Liver (tissue), 9 donors: ENCODE results near the gene EXOC8. TPM values are rescaled to one million over a fixed set of nuclear protein-coding genes. Genes with fewer than 3 reads are reported as not detected.
A peak's percentile ranks its signal among the peaks of the same experiment; 100 is the strongest.

Source experiments
- DNase-seq: peaks from one replicate; pipeline ENCODE4 v3.0.0-alpha.2; 2017; ENCODE audit warnings: low spot score
- H3K27ac ChIP-seq, 2 donors: one replicate each; pipeline ENCODE4 v1.7.0; 2013; ENCODE audit warnings: inconsistent platforms in 2 of 2, low read length in 2 of 2, control low read depth in 1 of 2, low read depth in 1 of 2, mild to moderate bottlenecking in 1 of 2
- H3K27me3 ChIP-seq, 4 donors: one replicate each; pipeline versions ENCODE4 v1.6.1 to v1.7.0; 2013; ENCODE audit warnings: low read length in 3 of 4, inconsistent platforms in 1 of 4, mild to moderate bottlenecking in 1 of 4, moderate library complexity in 1 of 4; ENCODE audit not compliant: control insufficient read depth in 4 of 4, insufficient read depth in 4 of 4
- H3K36me3 ChIP-seq, 4 donors: one replicate each; pipeline versions ENCODE4 v1.6.1 to v1.7.0; 2013; ENCODE audit warnings: low read length in 3 of 4, mild to moderate bottlenecking in 3 of 4, low read depth in 1 of 4, moderate library complexity in 1 of 4; ENCODE audit not compliant: control insufficient read depth in 4 of 4, insufficient read depth in 3 of 4
- H3K4me1 ChIP-seq, 4 donors: one replicate each; pipeline versions ENCODE4 v1.6.1 to v1.7.0; 2013; ENCODE audit warnings: low read length in 3 of 4, mild to moderate bottlenecking in 3 of 4, moderate library complexity in 1 of 4; ENCODE audit not compliant: control insufficient read depth in 4 of 4, insufficient read depth in 4 of 4
- H3K4me3 ChIP-seq, 3 donors: one replicate each; pipeline versions ENCODE4 v1.6.1 to v1.7.0; 2013; ENCODE audit warnings: low read length in 3 of 3, control low read depth in 1 of 3, low read depth in 1 of 3, mild to moderate bottlenecking in 1 of 3
- H3K9ac ChIP-seq, 2 donors: one replicate each; pipeline ENCODE4 v1.7.0; 2013; ENCODE audit warnings: low read length in 2 of 2, mild to moderate bottlenecking in 2 of 2, moderate library complexity in 2 of 2, control low read depth in 1 of 2, low read depth in 1 of 2
- H3K9me3 ChIP-seq, 4 donors: one replicate each; pipeline versions ENCODE4 v1.6.1 to v1.7.0; 2013; ENCODE audit warnings: low read length in 3 of 4; ENCODE audit not compliant: control insufficient read depth in 4 of 4
- FOXA1 ChIP-seq: IDR thresholded peaks from 2 replicates; pipeline ENCODE4 v1.6.1; 2016; ENCODE audit warnings: antibody characterized with exemption
- FOXA2 ChIP-seq: IDR thresholded peaks from 2 replicates; pipeline ENCODE4 v1.6.1; 2016; ENCODE audit warnings: antibody characterized with exemption
- GABPA ChIP-seq, 2 donors: IDR thresholded peaks in 1 of 2; conservative IDR thresholded peaks in 1 of 2; 2 replicates each; pipeline ENCODE4 v1.6.1; 2016; ENCODE audit warnings: antibody characterized with exemption in 2 of 2, mild to moderate bottlenecking in 1 of 2, moderate library complexity in 1 of 2
- HNF4A ChIP-seq, 2 donors: conservative IDR thresholded peaks; 2 replicates each; pipeline ENCODE4 v1.6.1; 2016; ENCODE audit warnings: antibody characterized with exemption in 2 of 2, mild to moderate bottlenecking in 2 of 2
- NR2F2 ChIP-seq: IDR thresholded peaks from 2 replicates; pipeline ENCODE4 v1.6.1; 2016; ENCODE audit warnings: antibody characterized with exemption
- RAD21 ChIP-seq, 2 donors: IDR thresholded peaks; 2 replicates each; pipeline ENCODE4 v1.6.1; 2016; ENCODE audit warnings: antibody characterized with exemption in 2 of 2, mild to moderate bottlenecking in 2 of 2
- RXRA ChIP-seq, 2 donors: IDR thresholded peaks; 2 replicates each; pipeline ENCODE4 v1.6.1; 2017 to 2018; ENCODE audit warnings: antibody characterized with exemption in 2 of 2, mild to moderate bottlenecking in 1 of 2
- SP1 ChIP-seq: IDR thresholded peaks from 2 replicates; pipeline ENCODE4 v1.6.1; 2018; ENCODE audit warnings: antibody characterized with exemption, mild to moderate bottlenecking
- TAF1 ChIP-seq: conservative IDR thresholded peaks from 2 replicates; pipeline ENCODE4 v1.6.1; 2016; ENCODE audit warnings: antibody characterized with exemption, mild to moderate bottlenecking
- YY1 ChIP-seq: IDR thresholded peaks from 2 replicates; pipeline ENCODE4 v1.6.1; 2016; ENCODE audit warnings: antibody characterized with exemption, mild to moderate bottlenecking
- WGBS: extraction: QIAGEN DNeasy Blood & Tissue Kit; methylation state at CpG from one replicate; pipeline ENCODE4 v1.1.7; 2013; 5-methylcytosine and 5-hydroxymethylcytosine counted together
- polyA plus RNA-seq, 2 donors: library from polyadenylated mRNA; stranded (reverse) in 1 of 2; unstranded in 1 of 2; fragments of 200-250 nt in 1 of 2; fragments of >200 nt in 1 of 2; fragmentation: Nextera tagmentation in 1 of 2; extraction: Ambion mirVana in 1 of 2; gene quantifications; one replicate each; pipeline versions ENCODE4 v1.2.1 to v1.2.3, GENCODE V29; 2013 to 2015
- total RNA-seq, 2 donors: library from RNA; depleted of rRNA; stranded (reverse); fragments of >200 nt; gene quantifications; one replicate each; pipeline ENCODE4 v1.2.3, GENCODE V29; 2014
- TF ChIP-seq, protein P1 (sequence below): IDR thresholded peaks from 2 replicates; pipeline ENCODE4 v1.6.1; 2016; ENCODE audit warnings: antibody characterized with exemption
- TF ChIP-seq, protein P2 (sequence below): fragments of 150-350 bp; IDR thresholded peaks from 2 replicates; pipeline ENCODE4 v1.5.1; 2017; ENCODE audit warnings: improper control_type of control experiment, low read depth, low read length; ENCODE audit not compliant: missing input control
- TF ChIP-seq, protein P3 (sequence below): IDR thresholded peaks from 2 replicates; pipeline ENCODE4 v1.6.1; 2016; ENCODE audit warnings: antibody characterized with exemption
- donor health status: healthy.
- donor health status: healthy.
- donor health status: healthy.
- donor health status: healthy.
- donor health status: healthy.

EXOC8 gene
- total and polyA plus RNA-seq, 4 donors, result 1.6 to 13.4 (median 7.5) TPM

DNA sequence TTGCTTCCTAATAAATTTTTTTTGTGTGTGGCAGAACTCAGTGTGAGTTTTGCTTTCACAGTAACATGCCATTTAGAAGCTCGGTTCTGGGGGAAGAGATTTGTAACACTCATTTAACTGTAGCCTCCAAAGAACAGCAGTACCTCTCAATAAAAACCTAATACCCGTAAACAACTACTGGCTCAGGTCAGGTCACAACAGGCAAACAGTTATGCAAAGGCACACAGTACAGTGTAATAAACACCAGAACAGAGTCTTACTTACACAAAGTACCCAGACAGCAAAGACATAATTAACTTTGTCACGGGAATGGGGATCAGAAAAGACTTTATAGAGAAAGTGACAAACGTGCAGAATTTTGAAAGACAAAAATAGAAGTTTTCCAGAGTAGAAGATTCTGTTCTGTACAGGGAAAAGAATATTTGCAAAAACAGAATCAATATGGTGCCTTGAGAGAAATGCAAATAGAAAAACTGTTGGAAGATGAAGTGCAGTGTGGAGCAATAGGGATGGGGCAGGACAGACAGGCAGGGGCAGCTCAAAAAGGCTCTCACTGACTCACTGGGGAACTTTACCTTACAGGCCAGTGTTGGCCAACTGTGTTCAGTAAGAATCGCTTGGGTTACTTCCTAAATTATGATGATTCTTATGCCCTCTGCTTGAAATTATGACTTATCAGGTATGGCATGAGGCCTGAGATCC is 45.7 kb upstream of the EXOC8 start (continued):
- TF ChIP-seq, protein P1, sequence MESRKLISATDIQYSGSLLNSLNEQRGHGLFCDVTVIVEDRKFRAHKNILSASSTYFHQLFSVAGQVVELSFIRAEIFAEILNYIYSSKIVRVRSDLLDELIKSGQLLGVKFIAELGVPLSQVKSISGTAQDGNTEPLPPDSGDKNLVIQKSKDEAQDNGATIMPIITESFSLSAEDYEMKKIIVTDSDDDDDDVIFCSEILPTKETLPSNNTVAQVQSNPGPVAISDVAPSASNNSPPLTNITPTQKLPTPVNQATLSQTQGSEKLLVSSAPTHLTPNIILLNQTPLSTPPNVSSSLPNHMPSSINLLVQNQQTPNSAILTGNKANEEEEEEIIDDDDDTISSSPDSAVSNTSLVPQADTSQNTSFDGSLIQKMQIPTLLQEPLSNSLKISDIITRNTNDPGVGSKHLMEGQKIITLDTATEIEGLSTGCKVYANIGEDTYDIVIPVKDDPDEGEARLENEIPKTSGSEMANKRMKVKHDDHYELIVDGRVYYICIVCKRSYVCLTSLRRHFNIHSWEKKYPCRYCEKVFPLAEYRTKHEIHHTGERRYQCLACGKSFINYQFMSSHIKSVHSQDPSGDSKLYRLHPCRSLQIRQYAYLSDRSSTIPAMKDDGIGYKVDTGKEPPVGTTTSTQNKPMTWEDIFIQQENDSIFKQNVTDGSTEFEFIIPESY, result no peak
- peak; percentile 91 for TF ChIP-seq YY1
- TF ChIP-seq, protein P2, sequence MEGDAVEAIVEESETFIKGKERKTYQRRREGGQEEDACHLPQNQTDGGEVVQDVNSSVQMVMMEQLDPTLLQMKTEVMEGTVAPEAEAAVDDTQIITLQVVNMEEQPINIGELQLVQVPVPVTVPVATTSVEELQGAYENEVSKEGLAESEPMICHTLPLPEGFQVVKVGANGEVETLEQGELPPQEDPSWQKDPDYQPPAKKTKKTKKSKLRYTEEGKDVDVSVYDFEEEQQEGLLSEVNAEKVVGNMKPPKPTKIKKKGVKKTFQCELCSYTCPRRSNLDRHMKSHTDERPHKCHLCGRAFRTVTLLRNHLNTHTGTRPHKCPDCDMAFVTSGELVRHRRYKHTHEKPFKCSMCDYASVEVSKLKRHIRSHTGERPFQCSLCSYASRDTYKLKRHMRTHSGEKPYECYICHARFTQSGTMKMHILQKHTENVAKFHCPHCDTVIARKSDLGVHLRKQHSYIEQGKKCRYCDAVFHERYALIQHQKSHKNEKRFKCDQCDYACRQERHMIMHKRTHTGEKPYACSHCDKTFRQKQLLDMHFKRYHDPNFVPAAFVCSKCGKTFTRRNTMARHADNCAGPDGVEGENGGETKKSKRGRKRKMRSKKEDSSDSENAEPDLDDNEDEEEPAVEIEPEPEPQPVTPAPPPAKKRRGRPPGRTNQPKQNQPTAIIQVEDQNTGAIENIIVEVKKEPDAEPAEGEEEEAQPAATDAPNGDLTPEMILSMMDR, result no peak
- no peak for TF ChIP-seq FOXA2
- TF ChIP-seq RXRA (IDR thresholded peaks at IDR 0.05), result peak; percentile 55 to 66

DNA sequence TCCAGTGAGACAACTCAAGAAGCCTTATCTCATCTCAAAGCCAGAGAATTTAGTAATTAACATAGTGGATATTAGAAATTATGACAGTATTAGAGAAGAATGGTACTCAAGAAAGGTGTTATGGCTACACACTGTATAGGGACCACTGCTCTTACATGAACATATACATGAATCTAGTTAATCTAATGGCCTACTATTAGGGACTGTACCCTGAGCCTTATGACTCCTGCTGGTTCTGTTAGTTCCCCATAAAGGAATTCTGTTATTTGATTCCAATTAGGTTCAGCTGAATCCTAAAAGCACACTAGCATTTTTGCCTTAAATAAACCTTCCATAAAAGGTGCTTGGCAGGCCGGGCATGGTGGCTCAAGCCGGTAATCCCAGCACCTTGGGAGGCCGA is 44.8 kb upstream of the EXOC8 start:
- Histone ChIP-seq H3K9ac (no peak overlapping the region), H3K4me1 (peaks cover 10 to 27% (median 19%) of the 10 kb centered on the region in 4 donors), H3K27me3 (no peaks in the 10 kb centered on the region), H3K9me3 (no peaks in the 10 kb centered on the region), H3K27ac (no peak overlapping the region), H3K4me3 (no peak overlapping the region), H3K36me3 (no peaks in the 10 kb centered on the region)
- no peak for TF ChIP-seq SP1
- no peak for TF ChIP-seq NR2F2
- TF ChIP-seq, protein P1, result no peak
- TF ChIP-seq GABPA (IDR thresholded peaks at IDR 0.05 in 1 of 2, conservative IDR thresholded peaks at IDR 0.05 in 1 of 2), result no peak
- TF ChIP-seq, protein P3, sequence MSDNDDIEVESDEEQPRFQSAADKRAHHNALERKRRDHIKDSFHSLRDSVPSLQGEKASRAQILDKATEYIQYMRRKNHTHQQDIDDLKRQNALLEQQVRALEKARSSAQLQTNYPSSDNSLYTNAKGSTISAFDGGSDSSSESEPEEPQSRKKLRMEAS, result no peak
- no peak for TF ChIP-seq TAF1
- TF ChIP-seq YY1, result no peak
- TF ChIP-seq RAD21 (IDR thresholded peaks at IDR 0.05), result no peak
- TF ChIP-seq, protein P2, result no peak
- no peak for TF ChIP-seq HNF4A (conservative IDR thresholded peaks at IDR 0.05)
- no peak for TF ChIP-seq FOXA2
- TF ChIP-seq FOXA1, result no peak
- no peak for DNase-seq
- 97% methylated on average over 3 of the region's 3 CpGs for WGBS
